Right lobe of liver (tissue), 4 donors: ENCODE data around the gene MBD6.
A peak's percentile ranks its signal among the peaks of the same experiment; 100 is the strongest.

ENCODE experiments used
- CTCF ChIP-seq, 4 donors: fragments of 200-600 bp in 3 of 4; fragments of 450-650 bp in 1 of 4; IDR thresholded peaks; one replicate each; pipeline versions ENCODE4 v1.5.1 to v1.8.0; 2016 to 2022; ENCODE audit warnings: antibody characterized with exemption in 4 of 4, mild to moderate bottlenecking in 2 of 4
- POLR2A ChIP-seq: fragments of 450-650 bp; IDR thresholded peaks from one replicate; pipeline ENCODE4 v1.6.1; 2017; ENCODE audit warnings: antibody characterized with exemption, mild to moderate bottlenecking
- donor health status: DM: no; HTN: no; CAD: no.
- donor health status: DM: no; HTN: no; CAD: no.
- donor health status: DM: no; HTN: yes; CAD: no.

- no peak for TF ChIP-seq CTCF (IDR thresholded peaks at IDR 0.05)
- peak; percentile 29 for TF ChIP-seq POLR2A
Observed at GRCh38 chr12:57546438-57547287, 24.0 kb downstream of the MBD6 start, which contains the start of gene DCTN2.
